Measurements from ENCODE around the gene OBP2B.
"Not testable (repeated sequence)": the region's sequence is repeated elsewhere in the genome, so short reads cannot be mapped to it uniquely, and the experiment has no call there.

OBP2B gene

DNA sequence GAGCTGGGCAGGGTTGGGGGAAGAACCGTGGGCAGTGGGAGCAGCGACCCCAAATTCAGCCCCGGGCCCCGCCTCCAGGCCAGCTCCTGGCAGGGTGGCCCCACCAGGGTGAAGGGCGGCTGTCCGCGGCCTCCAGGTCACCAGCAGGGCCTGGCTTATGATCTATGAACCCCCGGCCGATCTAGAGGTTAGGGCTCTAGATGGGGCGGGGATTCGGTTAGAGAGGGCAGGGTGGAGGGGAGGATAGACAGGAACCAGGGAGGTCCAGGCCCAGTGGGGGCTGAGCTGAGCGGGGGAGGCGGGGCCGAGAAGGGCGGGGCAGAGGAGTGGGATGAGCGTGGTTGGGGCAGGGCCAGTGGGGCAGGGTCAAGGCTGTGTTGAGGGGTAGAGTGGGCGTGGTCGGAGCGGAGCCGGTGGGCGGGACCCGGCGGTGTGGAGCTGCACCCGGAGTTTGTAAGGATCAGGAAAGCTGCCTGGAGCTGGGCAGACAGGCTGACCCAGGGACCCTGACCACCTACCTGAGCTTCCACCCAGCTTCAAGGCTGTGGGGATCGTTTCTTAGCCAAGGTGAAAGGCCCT lies 29.3 kb upstream of the OBP2B start:
- FAIRE-seq = peak; percentile 50

DNA sequence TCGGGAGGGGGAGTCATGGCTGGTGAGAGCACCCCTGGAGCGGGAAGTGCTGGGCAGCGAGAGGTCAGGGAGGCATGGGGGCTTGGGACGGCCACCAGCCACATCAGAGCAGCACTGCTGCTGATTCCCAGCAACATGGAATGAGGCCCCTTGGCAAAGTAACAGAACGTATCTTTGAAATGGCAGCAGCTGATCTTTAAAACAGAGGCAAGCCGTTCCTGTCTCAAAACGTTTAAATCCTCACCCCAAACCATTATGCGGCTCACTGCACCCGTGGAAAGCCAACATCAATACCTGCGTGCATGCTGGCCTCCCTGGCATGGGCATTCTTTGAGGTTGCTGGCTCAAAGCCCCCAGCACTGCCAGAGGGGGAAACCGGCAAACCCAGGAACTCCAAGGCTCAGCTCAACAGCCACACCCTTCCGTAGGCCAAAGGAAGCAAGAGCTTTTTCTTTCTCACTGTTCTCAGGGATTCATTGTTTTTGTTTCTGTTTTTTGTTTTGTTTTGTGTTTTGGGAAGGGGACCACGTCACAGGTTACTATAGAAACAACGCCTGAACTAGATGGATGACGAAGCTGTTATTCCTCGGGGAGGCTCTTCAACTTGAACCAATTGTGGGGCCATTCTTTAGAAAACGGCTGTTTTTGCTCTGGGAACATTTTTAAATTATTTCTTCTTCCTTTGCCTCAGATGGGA lies 28.1 kb upstream of the OBP2B start:
- no peak for FAIRE-seq

DNA sequence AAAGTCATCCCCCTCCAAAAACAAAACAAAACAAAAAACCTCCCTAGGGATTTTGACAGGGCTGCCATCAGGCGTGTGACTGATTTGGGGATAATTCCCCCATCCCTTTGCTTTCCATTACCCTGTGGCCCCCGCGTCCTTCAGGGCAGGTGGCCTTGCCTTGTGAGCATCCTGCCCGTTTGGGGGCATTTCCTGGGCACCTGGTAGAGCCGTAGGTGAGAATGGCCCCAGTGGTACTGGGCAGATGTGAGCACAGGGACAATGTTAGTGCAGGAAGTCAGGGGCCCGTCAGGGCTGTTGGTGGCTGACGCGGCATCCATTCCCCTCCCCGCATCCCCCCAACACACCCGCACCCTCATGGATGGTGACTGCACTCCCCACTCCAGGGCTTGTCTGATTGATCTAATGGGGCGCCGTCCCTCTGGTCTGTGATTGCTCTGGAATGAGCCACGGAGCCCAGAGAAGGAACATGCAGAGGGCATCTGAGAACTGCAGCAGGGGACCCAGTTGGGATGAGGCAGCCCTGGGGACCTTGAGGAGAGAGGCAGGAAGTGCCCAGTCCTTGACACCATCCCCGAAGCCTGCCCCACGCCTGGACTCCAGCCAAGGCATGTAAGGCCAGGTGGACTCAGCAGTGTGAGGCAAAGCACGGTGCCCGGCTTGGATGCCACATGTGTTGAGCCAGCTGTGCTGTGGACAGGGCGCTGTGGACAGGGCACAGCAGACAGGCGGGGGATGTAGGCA lies 27.4 kb upstream of the OBP2B start:
- FAIRE-seq = not testable (repeated sequence)

DNA sequence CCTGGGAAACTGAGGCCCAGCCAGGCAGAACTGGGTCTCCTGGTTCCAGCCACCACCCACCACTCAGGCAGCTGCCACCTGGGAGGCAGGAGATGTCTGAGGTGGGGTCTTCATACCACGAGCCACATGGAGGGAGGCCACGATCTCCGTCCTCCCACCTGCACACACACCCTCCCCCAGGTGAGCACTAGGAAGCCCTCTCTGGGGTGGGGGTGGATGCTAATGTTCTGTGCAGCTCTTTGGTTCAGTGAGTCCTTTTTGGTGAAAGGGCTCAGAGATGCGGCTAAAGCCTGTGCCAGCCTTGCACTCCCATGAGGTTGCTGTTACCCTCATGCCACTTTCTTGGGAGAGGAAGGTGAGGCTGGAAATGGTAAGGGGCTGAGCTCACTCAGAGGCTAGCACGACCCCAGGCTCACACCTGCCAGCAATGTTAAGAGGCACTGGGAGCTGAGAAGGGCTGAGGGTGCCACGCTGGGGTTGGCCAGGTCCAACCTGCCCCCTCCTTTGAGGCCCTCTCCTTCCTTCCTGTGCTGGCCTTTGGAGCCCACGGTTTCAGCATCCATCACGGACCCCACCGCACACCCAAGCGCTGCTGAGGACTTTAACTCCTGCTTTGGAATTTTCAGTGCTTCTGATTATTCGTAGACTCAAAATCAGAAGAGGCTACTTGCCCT lies 26.6 kb upstream of the OBP2B start:
- FAIRE-seq = no peak

DNA sequence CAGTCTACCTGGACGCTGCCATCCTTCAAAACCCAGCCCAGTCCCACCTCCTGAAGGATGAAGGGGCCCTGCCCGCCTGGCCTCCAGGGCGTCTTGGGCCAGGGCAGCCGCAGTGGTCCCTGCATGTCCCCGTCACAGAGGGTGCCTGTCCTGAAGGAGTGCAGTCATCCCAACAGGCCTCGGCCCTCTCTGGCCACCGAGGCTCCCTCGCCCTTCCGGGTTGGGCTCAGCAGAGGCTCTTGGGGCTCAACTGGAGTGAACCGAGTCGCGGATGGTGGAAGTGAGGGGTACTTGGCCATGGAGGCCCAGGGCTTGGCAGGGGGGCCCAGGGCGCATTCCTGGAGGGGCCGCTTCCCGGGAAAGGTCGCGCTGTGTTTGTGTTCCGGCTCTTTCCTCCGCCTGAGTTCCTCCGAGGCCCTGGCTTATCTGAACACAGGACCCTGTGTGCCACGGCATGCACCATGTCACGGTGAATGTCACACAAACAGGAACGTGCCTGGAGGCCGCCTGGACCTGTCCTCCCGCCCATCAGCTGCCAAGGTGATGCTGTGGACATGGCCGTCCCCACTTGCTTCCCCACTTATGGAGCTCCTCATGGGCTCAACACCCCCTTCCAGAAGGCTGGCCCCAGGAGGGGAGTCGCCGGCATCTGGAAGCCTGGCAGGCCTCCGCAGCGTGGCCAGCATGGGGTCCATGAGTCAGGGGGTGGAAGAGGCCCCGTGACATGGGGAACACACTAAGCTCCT lies 25.7 kb upstream of the OBP2B start:
- no peak for FAIRE-seq

DNA sequence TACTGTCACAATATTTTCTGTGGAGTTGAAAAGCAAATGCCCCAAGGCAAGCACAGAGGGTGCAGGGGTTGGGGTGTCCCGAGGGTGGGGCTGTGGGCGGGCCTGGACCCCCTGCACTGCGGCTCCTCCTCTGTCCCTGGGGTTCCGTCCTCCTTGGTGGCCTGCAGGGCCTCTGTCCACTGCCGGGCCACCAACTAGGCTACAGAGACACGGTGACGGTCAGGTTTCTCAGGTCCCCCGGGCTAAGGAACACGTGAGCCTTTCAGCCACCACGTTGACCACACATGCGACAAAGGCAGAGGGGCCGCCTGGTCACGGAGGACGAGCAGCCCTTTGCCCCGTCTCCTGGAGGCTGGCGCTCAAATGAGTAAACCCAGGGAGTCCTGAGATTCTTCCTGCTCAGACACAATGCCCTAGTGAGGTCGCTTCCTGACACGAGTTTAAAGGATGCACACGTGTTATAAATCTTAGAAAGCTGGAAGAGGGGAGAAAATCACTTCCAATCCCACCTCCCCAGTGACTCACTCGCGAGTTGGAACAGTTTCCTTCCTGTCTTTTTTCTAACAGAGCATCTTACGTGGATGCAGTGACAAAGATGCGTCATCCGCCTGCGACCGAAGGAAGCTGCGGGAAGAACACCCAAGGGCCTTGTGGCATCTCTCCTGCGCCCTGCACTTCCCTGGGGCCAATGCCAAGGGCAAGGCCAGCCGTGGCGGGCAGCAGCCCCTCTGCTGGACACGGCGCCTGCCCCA lies 24.8 kb upstream of the OBP2B start:
- FAIRE-seq = no peak

DNA sequence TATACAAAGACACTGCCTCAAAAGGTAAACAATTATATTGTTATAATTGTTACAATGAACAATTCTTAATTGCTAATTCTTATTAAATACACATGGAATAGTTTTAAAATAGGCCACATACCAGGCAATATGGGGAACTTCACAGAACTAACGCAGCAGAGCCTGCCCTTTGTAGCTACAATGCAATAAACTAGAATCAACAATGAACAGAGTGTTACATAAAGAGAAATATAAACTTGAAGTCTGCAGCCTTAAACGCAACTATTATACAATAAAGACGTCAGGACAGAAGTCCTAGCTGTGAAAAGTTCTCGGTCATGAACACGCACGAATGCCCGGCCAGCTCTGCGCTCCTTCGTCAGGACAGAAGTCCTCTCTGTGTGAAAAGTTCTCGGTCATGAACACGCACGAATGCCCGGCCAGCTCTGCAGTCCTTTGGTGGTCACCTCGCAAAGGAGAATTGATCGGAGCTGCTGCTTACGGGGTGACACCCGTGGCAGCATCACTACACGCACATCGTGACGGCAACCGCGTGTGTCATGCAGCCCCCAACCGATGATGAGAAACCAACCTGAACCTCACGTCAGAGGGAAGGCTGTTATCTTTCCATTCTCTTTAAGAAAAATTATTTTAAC lies 23.0 kb upstream of the OBP2B start:
- FAIRE-seq = not testable (repeated sequence)

DNA sequence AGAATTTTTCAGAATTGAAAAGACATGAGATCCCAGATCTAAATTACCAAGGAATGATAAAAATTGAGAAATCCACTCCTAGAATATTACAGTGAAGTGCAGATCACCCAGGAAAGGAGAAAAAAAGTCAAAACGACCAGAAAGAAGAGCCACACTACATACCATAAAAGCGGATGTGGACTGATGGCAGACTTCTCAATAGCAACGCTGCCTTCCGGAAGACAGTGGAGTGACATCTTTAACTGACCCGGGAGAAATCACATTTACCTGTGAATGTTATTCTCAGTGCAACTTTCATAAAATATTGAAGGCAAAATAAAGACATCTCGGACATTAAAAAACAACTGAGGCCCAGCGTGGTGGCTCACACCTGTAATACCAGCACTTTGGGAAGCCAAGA lies 21.5 kb upstream of the OBP2B start:
- not testable (repeated sequence) for FAIRE-seq

DNA sequence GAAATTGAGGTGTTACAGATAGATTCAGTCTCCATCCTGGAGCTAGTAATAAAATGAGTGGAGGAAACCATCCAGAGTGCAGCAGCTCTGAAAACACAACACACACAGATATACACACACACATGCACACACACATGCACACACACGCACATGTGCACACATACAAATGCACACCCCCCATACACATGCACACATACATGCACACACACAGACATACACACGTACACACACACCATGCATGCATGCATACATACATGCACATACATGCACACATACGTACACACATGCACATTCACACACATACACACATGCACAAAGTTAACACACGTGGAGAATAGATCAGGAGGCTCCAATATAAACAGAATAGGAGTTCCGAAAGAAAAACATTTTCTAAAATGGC lies 21.0 kb upstream of the OBP2B start:
- no peak for FAIRE-seq

DNA sequence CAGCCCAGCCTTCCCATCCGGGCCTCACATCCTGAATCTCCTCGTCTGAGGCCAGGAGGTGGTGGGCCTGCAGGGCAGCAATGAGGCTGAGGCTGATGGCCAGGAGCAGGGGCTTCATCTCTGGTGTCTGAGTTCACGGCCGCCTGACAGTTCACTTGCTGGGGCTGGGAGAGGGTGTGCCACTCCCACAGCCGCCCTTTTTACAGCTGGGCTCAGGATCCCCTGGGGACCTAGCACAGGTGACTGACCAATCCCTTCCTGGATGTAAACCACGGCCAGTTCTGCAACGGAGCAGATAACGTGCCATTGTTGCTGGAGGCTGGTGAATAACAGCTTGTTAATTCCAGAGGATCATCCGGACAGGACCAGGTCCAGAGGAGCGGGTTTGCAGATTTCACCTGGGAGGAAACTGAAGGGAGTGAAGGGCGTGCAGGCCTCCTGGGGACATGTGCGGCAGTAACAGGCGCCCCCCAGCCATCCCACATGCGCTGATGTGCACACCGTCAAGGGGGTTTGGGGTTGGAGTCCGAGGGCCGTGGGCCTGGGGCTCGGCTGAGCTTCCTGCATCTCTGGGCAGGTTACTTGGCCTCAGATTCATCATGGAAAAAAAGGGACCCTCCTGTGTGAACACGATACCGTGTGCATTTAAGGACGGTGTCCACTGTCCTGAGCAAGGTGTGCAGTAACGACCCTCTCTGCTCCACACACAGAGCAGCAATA lies 19.6 kb upstream of the OBP2B start:
- FAIRE-seq = not testable (repeated sequence)

DNA sequence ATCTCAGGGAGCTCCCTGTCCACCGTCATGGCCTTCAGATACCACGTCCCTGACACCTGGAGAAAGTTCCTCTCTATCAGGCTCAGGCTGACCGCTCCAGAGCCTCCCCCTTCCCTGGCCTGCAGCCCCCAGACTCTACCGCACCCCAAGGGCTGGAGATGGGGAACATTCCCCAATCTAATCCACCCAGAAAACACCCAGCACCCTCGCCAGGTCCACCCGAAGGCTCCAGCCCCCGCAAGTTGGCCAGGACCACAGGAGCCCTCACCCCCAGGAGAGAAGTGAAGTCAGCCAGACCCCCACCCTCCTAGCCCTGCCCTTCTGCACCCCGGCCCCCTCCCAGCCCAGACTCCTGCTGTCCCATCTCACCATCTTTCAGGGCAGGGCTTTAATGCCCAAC lies 18.9 kb upstream of the OBP2B start:
- not testable (repeated sequence) for FAIRE-seq

DNA sequence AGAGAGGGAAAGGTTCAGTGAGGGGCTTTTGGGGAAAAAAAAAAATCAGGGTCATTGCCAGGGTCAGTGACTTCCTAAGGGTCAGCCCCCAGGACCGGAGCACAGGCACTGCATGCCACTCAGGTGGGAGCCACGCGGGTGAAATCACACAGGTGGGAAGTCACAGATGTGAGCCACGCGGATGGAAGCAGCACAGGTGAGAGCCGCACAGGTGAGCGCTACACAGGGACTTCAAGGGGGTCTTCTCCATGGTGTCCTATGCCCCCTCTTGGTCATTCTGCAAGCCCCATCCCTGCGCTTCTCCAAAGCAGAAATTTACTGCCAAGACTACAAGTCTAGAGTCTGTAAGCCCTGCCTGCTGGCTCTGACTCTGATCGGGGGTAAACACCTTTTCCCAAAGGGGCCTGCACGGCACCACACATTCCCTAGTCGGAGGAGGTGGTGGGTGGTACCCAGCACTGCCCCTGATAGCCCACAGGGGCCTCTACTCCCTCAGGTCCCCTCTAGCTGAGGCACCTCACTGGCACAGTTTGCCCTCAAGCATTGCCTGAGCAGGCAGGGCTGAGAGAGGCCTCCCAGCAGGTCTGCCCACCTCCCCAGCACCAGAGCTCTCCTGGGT lies 18.3 kb upstream of the OBP2B start:
- FAIRE-seq = no peak

DNA sequence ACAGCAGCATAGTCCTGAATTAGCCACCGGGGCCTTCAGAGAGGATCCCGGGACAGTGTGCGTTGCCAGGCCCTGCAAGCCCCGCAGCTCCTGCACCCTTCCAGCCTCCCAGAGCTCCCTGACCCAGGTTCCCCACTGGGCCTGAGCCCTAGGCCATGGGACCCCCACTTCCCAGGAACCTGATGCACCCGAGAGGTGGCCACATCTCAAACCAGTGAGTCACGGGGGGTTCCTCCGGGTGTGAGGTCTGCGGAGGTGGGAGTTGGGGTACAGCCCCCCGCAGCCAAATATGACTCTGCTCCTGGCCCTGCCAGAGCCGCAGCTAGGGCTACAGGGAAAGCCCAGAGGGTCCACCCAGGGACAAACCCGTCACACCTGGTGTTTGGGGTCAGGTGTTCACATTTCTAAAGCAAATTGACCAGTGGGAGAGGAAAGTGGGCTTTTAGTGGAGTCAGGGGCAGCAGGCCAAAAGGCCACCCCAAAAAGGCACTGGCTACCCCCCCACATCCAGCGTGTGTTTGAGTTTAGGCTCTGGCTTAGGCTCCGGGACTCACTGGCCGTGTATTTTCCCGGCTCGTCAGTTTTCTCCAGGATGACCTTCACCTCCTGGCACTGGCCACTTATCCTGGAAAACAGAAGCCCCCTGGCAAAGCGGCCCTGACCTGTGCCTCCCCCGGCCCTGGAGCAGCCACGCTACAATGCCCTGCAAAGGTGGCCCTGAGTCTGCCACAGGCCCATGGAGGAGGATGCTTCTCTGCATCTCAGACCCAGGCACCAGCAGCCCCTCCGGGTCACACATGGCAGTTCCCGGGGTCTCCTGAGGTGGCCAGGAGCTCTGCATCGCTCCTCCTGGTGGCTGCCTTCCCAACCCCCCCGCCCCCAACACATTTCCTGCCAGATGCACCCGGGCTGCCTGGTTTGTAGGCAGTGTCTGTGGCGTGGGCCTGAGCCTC lies 17.4 kb upstream of the OBP2B start:
- FAIRE-seq = no peak

DNA sequence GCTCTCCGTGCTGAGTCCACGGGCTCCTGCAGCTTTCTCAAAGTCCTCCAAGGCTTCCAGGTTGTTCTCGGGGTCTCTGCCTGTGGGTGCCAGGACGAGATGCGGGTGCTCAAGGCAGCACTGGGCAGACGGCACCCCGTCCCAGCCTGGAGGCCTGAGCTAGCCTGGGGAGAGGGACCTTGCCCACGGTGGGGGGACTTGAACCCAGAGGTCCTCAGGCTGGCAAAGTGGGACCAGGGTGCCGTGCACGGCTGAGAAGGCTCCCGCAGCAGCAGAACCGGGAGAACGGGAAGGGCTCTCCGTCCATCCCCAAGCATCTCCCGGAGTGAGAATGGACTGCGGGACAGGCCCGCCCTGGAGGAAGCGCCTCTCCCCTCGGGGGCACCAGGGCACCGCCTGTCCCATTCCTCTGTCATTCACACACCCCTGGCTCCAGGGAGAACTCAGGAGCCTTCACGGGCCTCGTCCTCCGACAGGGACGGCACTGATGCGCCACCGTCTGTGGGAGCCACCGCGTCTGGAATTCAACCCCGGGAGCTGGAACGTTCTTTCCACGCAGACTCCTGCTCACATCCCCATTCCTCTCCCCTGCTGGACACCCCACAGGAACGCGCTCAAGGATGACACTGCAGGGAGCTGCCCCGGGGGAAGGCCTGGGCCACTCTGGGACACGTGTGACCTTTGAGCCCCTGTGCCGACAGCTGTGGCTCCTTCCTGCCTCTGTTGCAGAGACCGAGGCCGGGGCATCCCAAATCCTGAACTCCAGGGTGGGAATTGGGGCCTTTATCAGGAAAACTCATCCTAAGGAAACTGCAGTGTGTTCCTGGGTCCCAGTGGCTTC lies 16.3 kb upstream of the OBP2B start:
- FAIRE-seq = no peak

DNA sequence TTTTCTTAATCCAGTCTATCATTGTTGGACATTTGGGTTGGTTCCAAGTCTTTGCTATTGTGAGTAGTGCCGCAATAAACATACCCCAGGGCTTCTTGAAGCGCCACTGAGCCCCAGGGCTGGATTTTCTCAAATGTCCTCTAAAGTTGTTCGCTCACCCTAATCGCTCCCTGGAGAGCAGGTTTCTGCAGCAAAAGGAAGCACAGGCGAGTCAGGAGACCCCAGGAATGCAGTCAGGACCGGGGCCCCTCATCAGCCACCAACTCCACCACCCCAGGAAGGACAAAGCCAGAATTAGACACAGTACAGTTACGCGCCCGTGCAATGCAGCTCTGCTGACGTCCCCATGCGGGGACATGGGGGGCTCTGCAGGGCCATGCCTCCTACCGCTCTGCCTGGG lies 15.7 kb upstream of the OBP2B start:
- no peak for FAIRE-seq

DNA sequence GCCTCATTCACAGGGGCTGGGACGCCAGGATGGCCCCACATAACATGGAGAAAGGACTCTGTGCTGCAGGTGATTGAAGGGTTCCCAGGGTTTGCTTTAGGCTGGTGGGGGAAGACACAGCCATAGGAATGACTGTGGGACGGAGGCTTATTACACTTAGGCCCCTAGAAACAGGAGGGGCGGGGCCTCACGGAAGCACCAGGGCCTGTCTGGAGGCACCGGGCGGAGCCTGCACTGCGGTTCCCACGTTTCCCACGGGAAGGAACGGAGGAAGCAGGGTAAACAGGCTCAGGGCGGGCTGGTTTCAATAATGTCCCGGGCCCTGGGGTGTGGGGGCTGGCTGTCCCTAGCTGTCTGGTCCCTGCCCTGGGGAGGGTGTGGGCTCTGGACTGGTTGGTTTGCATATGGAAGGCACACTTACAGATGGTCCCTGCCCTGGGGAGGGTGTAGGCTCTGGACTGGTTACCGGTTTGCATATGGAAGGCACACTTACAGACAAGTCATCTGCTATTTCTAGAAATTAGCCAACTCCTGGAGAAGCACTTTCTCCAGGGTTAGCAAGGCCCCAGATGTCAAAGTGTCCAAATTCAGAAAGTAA lies 14.2 kb upstream of the OBP2B start:
- FAIRE-seq = not testable (repeated sequence)

DNA sequence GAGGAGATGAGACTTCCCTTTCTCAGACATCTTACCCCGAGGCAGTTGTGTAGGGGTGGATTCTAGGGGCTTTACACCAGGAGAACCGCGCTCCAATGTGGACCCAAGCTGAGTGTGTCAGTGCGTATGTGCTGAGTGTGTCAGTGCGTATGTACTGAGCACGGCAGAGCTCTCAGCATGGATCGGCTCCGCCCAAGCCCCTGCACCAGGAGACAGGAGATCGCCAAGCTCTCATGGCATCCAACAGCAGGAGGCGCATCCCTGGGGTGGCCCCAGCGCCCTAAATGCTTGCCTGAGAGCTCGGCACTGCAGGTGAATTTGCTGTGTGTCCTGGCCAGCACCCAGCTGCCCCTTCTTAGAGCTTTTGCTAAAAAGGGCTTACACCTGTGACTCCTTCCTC lies 12.9 kb upstream of the OBP2B start:
- not testable (repeated sequence) for FAIRE-seq

All from G401.6 (cell line).